ENCODE data around the gene OR3A2.
"Not testable (repeated sequence)": the region's sequence is repeated elsewhere in the genome, so short reads cannot be mapped to it uniquely, and the experiment has no call there.

Gene OR3A2

GRCh38 chr17:3282901-3283300, 103.2 kb downstream of the OR3A2 start:
- ChIA-PET CTCF (no interaction called here), POLR2A (no interaction called here)
- no peak for DNase-seq (ENCODE audit: extremely low spot score)
- TF ChIP-seq CTCF (IDR thresholded peaks at IDR 0.05; ENCODE audit: control extremely low read depth, extremely low read depth, low read depth, missing control alignments), result no peak

- ChIA-PET CTCF (no interaction called here), POLR2A (no interaction called here)
- no peak for TF ChIP-seq CTCF (IDR thresholded peaks at IDR 0.05; ENCODE audit: control extremely low read depth, extremely low read depth, low read depth, missing control alignments)
- no peak for DNase-seq (ENCODE audit: extremely low spot score)
Observed at GRCh38 chr17:3276126-3276525, 110.0 kb downstream of the OR3A2 start.

GRCh38 chr17:3271072-3271848, 114.8 kb downstream of the OR3A2 start:
- ChIA-PET POLR2A (no interaction called here), CTCF (no interaction called here)
- DNase-seq (ENCODE audit: extremely low spot score), result no peak
- no peak for TF ChIP-seq CTCF (IDR thresholded peaks at IDR 0.05; ENCODE audit: control extremely low read depth, extremely low read depth, low read depth, missing control alignments)

- ChIA-PET CTCF (no interaction called here), POLR2A (no interaction called here)
- DNase-seq (ENCODE audit: extremely low spot score), result no peak
- TF ChIP-seq CTCF (IDR thresholded peaks at IDR 0.05; ENCODE audit: control extremely low read depth, extremely low read depth, low read depth, missing control alignments), result no peak
Observed at GRCh38 chr17:3260600-3260999, 125.5 kb downstream of the OR3A2 start.

- no peak for TF ChIP-seq CTCF (IDR thresholded peaks at IDR 0.05; ENCODE audit: control extremely low read depth, extremely low read depth, low read depth, missing control alignments)
- POLR2A ChIA-PET, result no interaction called here
- CTCF ChIA-PET, result no interaction called here
- DNase-seq (ENCODE audit: extremely low spot score), result no peak
Observed at GRCh38 chr17:3260163-3260562, 125.9 kb downstream of the OR3A2 start.

DNA sequence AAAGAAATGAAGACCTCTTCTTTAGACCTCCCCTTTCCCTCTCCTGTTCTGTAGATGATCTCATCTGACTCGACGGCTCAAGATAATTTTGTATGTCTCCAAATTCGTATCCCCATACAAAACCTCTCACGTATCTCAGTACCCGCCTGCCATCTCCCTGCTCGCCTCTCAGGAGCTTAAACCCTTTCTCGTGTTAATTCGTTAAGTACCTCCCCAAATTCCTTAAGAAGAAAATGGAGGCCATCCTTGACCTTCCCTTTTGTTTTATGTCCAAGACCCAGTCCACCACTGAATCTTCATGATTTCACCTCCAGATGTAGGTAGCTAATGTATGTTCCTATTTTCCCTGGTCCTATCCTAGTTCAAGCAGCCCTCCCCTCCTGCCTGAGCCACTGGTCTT, 129.5 kb downstream of the OR3A2 start:
- DNase-seq (ENCODE audit: extremely low spot score), result no peak
- CTCF ChIA-PET, result no interaction called here
- no peak for TF ChIP-seq CTCF (IDR thresholded peaks at IDR 0.05; ENCODE audit: control extremely low read depth, extremely low read depth, low read depth, missing control alignments)
- POLR2A ChIA-PET, result no interaction called here

DNA sequence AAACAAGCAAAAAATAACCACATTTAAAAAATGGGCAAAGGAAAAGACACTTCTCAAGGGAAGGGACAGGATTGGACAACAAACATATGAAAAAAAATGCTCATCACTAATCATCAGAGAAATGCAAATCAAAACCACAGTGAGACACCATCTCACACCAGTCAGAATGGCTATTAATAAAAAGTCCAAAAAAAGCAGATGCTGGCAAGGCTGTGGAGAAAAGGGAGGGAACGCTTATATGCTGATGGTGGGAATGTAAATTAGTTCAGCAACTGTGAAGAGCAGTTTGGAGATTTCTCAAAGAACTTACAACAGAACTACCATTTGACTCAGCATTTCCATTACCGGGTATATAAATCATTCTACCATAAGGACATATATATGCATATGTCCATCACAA, 137.1 kb downstream of the OR3A2 start:
- CTCF ChIA-PET; DNase-seq (ENCODE audit: extremely low spot score); POLR2A ChIA-PET: not testable (repeated sequence)

DNA sequence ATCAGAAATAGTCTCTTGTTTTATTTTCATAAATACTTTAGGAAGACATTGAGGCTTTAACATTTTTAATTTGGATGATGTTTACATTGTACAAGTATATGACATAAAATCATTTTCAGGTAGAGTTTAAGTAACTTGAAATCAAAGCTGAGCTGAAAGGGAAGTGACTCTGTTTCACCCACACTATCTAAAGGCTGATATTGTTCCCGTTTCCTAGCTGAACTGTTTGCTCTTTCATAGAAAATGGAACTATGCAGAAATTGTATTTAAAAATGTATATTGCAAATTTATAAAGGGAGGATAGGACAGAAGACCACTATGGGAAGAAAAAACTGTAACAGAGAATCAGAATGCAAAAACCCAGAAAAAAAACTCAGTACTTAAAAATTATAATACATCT, 141.3 kb downstream of the OR3A2 start:
- CTCF ChIA-PET; POLR2A ChIA-PET; DNase-seq (ENCODE audit: extremely low spot score): not testable (repeated sequence)

- CTCF ChIA-PET; POLR2A ChIA-PET; DNase-seq (ENCODE audit: extremely low spot score): not testable (repeated sequence)
Observed at GRCh38 chr17:3241044-3241443, 145.1 kb downstream of the OR3A2 start.

DNA sequence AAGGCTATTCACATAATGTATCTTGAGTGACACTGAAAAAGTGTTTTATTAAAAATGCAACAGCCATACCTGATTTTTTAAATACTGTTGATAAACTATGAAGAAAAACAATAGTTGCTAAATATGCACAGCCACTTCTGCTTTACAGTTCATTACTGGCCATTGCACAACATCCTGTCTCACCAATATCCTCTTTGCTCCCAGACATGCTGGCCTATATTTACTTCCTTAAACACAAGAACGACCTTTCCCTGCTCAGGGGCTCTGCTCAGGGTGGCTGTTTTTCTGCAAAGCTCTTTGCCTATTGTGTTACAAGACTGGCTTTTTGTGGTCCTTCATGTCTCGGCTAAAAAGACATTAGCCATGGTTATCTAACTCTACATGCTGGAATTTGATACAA, 147.4 kb downstream of the OR3A2 start:
- POLR2A ChIA-PET; DNase-seq (ENCODE audit: extremely low spot score); CTCF ChIA-PET: not testable (repeated sequence)

DNA sequence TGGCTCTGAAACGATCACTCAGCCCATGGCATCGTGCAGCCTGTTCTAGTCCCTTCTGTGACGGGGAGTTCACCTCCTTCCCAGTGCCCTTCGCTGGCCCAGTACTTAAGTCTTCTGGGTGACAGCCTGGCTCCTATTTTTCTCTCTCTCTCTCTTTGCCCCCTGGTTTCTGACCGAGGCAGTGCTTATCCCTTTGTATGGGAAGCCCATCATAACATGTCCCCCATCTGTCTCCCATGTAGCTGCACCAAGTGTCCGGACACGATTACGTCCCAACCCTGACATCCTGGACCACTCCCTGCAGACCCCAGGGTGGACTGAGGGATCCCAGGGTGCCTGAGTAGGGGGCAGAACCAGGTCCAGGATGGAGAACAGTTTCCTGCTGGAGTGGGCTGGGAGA, 153.8 kb downstream of the OR3A2 start:
- CTCF ChIA-PET, POLR2A ChIA-PET: not testable (repeated sequence)

More for the DNA sequence above, 153.8 kb downstream of the OR3A2 start:
- not testable (repeated sequence) for DNase-seq (ENCODE audit: extremely low spot score)
